Stimulated activated CD8-positive, alpha-beta memory T cell treated with anti-CD3 and anti-CD28 coated beads, Interleukin-15, amount 100 ng/mL, for 4 hours (primary cell): ENCODE data around the gene TJAP1.
"Not testable (repeated sequence)": the region's sequence is repeated elsewhere in the genome, so short reads cannot be mapped to it uniquely, and the experiment has no call there.

ENCODE experiments used
- DNase-seq, 2 donors: peaks; one replicate each; pipeline ENCODE4 v3.0.0-alpha.2; 2020; ENCODE audit warnings: low read depth in 2 of 2

The TJAP1 gene

DNA sequence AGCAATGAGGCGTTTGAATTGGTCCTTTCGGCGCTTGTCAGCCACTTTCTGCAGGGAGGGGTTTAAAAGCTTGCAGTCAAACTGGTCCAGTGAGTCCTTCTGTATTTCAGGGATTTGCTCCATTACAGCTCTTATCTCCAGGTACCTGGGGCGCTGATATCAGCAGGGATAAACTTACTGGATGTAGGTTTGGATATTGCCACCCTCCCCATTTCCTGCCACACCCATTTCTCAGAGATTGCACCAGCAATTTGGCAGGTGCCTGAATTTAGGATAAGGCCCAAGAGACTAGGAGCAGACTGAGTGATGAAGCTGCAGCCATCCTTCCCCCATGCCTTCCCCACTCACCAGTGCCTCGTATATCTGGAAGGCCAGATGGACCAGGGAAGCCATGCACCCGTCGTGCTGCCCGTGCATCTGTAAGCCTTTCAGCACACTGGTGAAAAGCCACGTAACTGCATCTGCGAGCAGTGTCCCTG, 47.2 kb downstream of the TJAP1 start:
- no peak for DNase-seq

DNA sequence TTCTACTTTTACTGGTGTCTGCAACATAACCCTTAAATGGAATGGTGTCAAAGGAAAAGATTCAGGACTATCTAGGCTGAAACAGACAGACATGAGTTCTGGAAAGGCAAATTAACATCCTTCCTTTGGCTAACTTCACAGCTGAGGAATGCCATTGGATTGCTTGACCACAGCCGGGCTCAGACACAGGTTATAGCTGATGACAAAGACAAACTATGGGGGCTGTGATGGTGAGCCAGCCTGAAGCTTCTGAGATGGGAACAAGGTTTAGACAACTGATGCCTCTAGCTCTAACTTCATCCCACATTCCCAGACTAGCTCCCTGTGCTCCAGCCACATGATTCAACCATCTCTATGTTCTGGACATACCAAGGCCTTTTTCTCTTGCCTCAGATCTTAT, 54.8 kb downstream of the TJAP1 start:
- no peak for DNase-seq

DNA sequence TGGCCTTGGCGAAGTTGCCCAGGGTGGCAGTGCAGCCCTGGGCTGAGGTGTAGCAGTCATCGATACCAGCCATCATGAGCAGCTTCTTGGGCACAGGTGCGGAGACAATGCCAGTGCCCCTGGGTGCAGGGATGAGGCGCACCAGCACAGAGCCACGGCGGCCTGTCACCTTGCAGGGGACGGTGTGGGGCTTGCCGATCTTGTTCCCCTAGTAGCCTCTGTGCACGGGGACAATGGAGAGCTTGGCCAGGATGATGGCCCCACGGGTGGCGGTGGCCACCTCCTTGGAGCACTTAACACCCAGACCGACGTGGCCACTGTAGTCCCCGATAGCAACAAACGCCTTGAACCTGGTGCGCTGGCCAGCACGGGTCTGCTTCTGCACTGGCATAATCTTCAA, 61.6 kb downstream of the TJAP1 start:
- not testable (repeated sequence) for DNase-seq

DNA sequence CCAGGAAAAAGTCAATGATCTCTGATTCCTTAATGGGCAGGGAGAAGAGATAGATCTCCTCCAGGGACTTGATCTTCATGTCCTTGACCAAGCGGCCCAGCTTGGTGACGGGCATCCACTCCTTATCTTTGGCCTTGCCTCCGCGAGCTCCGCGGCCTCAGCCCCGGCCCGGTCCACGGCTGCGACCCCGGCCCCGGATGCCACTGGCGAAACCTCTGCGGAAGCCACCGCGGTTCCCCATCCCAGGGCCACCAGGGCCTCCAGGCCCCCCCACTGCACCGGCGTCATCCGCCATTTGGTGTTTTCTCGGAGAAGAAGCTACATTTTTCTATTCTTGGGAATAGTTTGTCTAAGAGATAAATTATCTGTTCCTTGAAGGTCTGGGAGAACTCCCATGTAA, 62.0 kb downstream of the TJAP1 start:
- DNase-seq, result not testable (repeated sequence)

DNA sequence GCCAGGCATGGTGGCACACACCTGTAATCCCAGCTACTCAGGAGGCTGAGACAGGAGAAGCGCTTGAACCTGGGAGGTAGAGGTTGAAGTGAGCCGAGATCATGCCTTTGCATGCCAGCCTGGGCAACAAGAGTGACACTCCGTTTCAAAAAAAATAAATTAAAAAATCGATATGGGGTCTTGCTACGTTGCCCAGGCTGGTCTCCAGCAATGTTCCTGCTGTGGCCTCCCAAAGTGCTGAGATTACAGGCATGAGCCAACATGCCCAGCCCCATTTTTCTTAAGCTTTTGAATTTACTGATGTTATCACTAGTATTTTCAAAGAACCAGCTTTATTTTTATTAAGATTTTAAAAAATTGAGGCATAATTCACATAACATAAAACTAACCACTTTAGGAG, 63.1 kb downstream of the TJAP1 start:
- DNase-seq, result no peak

DNA sequence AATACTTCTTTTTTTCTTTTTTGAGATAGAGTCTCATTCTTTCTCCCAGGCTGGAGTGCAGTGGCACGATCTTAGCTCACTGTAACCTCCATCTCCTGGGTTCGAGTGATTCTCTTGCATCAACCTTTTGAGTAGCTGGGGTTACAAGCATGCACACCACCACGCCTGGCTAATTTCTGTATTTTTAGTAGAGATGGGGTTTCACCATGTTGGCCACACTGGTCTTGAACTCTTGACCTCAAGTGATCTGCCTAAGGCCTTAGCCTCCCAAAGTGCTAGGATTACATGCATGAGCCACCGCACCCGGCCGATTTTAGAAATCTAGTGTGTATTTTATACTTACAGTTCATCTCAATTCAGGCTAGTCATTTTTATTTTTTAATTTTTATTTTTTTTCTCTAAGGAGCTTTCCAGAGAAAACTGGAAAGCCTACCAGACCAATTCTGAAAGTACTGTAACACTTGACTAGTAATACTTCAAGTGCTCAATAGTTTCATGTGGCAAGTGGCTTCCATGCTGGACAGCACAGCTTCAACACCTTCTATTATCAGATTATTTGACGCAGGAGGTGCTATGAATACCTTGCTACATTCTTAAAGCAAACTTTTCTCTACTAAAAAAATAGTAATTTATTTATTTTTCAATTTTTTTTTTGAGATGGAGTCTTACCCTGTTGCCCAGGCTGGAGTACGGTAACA, 64.6 kb downstream of the TJAP1 start:
- DNase-seq, result no peak

DNA sequence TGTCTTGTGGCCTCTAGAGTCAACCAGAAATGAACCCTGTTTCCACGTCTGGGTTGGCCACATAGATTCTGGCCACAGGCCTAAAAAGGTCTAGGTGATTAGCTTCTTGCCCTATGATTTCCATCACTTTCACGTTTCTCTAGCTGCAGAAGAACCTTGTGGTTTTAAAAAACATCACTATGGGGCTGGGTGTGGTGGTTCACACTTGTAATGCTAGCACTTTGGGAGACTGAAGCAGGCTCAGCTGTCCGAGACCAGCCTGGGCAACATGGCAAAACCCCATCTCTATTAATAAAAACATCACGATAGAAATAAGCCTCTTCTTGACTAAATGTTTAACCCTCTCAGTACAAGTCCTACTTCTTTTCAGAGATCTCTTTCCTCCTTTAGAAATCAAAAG, 67.1 kb downstream of the TJAP1 start:
- DNase-seq, result no peak

DNA sequence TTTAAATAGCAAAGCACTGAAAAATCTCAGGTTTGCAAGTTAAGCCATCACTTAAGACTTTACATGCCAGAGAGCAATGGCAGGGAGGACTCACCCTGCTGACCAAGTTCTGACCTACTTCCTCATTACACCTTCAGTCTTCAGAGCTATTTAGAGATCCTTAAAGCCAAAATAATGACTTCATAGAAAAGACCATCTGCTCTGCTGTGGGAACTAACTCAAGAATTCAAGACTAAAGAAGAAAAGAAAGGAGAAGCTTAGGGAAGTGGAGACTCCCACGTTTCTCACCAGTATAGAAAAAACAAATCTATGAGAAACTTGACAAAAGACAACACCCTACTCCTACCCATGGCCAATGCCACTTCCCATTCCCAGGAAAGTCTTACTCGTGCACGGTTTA, 69.9 kb downstream of the TJAP1 start:
- DNase-seq, result no peak
